ENCODE measurements around the gene PLB1.

The PLB1 gene

GRCh38 chr2:28556303-28556702 lies 60.4 kb downstream of the PLB1 start:
- no peak for DNase-seq (ENCODE audit: low read depth, low spot score)
- TF ChIP-seq CTCF (IDR thresholded peaks at IDR 0.05; ENCODE audit: insufficient read depth, low read length, missing control alignments): no peak
- ChIA-PET CTCF (interaction anchor here (2.9 to 3.8 kb wide), 2 partner anchors 10 to 39 kb away, joined by 12 to 28 read pairs; no protein-coding TSS in a partner anchor), POLR2A (no interaction called here)
- no peak overlapping the region for H3K4me3 ChIP-seq (ENCODE audit: low read depth, low read length)

- CTCF ChIA-PET: interaction anchor here (2.9 to 3.8 kb wide), 2 partner anchors 9 to 37 kb away, joined by 12 to 28 read pairs; no protein-coding TSS in a partner anchor
- no peak for DNase-seq (ENCODE audit: low read depth, low spot score)
- POLR2A ChIA-PET: no interaction called here
These were observed 61.7 kb downstream of the PLB1 start for GRCh38 chr2:28557389-28558131.

GRCh38 chr2:28558158-28558820 lies 62.4 kb downstream of the PLB1 start:
- no peak for DNase-seq (ENCODE audit: low read depth, low spot score)
- no peak for TF ChIP-seq CTCF (IDR thresholded peaks at IDR 0.05; ENCODE audit: insufficient read depth, low read length, missing control alignments)
- ChIA-PET CTCF (interaction anchor here (2.9 to 3.8 kb wide), 2 partner anchors 8 to 37 kb away, joined by 12 to 28 read pairs; no protein-coding TSS in a partner anchor), POLR2A (no interaction called here)
- no peak overlapping the region for H3K4me3 ChIP-seq (ENCODE audit: low read depth, low read length)

More at GRCh38 chr2:28557389-28558131, 61.7 kb downstream of the PLB1 start:
- no peak for TF ChIP-seq CTCF (IDR thresholded peaks at IDR 0.05; ENCODE audit: insufficient read depth, low read length, missing control alignments)
- no peak overlapping the region for H3K4me3 ChIP-seq (ENCODE audit: low read depth, low read length)

GRCh38 chr2:28558918-28559317 lies 63.1 kb downstream of the PLB1 start:
- DNase-seq (ENCODE audit: low read depth, low spot score): no peak
- TF ChIP-seq CTCF (IDR thresholded peaks at IDR 0.05; ENCODE audit: insufficient read depth, low read length, missing control alignments): no peak
- H3K4me3 ChIP-seq (ENCODE audit: low read depth, low read length): no peak overlapping the region
- CTCF ChIA-PET: interaction anchor here (3.8 kb wide), 1 partner anchor 8 kb away, joined by 28 read pairs; no protein-coding TSS in a partner anchor
- POLR2A ChIA-PET: no interaction called here

- ChIA-PET CTCF (interaction anchor here (1.1 to 1.2 kb wide), 2 partner anchors 14 to 29 kb away, joined by 3 read pairs; no protein-coding TSS in a partner anchor), POLR2A (no interaction called here)
- no peak for TF ChIP-seq CTCF (IDR thresholded peaks at IDR 0.05; ENCODE audit: insufficient read depth, low read length, missing control alignments)
- no peak for DNase-seq (ENCODE audit: low read depth, low spot score)
- no peak overlapping the region for H3K4me3 ChIP-seq (ENCODE audit: low read depth, low read length)
These were observed 68.0 kb downstream of the PLB1 start for GRCh38 chr2:28563869-28564268.

- TF ChIP-seq CTCF (IDR thresholded peaks at IDR 0.05; ENCODE audit: insufficient read depth, low read length, missing control alignments): no peak
- CTCF ChIA-PET: interaction anchor here (1.1 to 4.8 kb wide), 3 partner anchors 15 to 191 kb away, joined by 3 to 48 read pairs (median 3); partner anchors contain the start of gene PPP1CB
- no peak for DNase-seq (ENCODE audit: low read depth, low spot score)
- H3K4me3 ChIP-seq (ENCODE audit: low read depth, low read length): no peak overlapping the region
- POLR2A ChIA-PET: no interaction called here
These were observed 68.5 kb downstream of the PLB1 start for GRCh38 chr2:28564346-28564745.

Measured in AG04449 (cell line).